ENCODE data around the gene SDK1.
"Not testable (repeated sequence)": the region's sequence is repeated elsewhere in the genome, so short reads cannot be mapped to it uniquely, and the experiment has no call there.

SDK1 gene

DNA sequence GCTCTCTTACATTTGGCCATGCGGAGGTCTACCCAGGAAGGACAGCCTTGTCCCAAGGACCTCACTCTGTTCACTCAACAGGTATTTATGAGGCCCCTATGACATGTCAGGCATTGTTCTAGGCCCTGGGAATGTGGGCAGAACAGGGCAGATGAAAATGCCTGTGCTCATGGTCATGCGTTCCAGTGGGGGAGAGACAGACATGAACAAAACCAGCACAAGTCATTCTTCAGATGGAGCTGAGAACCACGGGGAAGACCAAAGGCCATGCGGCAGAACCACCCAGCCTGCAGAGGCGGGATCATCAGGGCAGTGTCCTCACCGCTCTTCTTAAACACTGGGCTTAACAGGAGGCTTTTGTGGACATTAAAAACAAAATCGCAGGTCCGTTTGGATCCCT, 636.1 kb downstream of the SDK1 start:
- DNase-seq, result no peak

DNA sequence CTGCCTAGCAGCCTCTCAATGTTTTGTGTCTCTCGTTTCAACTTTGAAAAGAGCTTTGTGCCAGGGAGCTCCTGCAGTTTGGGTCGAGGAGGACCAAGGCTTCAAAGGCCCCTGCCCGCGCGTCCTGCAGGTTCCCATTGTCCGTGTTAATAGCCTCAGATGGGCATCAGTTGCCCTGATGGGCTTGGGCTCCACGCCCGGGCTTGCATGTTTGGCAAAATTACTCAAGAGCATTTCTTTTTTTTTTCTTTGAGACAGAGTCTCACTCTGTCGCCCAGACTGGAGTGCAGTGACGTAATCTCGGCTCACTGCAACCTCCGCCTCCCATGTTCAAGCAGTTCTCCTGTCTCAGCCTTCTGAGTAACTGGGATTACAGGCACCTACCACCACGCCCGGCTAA, 636.6 kb downstream of the SDK1 start:
- no peak for DNase-seq

DNA sequence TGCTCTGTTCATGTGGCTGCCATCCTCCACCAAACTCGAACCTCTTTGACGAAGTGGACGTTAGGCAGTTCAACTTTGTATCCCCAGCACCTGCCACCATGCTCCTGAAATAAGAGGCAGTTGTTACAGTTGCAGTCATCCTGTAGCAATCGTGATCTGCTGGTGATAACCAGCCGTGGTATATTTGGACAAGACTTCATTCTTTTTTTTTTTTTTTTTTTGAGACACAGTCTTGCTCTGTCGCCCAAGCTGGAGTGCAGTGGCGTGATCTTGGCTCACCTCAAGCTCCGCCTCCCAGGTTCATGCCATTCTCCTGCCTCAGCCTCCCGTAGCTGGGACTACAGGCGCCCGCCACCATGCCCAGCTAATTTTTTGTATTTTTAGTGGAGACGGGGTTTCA, 640.7 kb downstream of the SDK1 start:
- DNase-seq, result not testable (repeated sequence)

DNA sequence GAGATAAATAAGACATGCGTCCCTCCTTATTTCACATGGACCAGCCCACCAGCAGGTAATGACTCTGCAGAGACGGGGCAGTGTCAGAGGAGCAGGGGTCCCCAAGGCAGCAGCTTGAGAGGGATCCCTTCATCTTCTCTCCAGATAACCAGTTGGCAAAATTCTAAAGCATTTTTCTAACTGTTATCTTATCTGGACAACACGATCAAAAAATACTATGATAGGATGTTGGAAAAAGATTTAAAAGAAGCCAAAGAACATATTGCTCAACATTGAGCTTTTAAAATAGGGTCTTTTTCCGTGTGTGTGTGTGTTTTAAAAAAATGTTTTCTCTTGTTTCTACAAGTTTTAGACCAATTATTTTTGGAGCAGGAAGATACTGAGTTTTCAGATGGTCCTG, 641.2 kb downstream of the SDK1 start:
- no peak for DNase-seq

DNA sequence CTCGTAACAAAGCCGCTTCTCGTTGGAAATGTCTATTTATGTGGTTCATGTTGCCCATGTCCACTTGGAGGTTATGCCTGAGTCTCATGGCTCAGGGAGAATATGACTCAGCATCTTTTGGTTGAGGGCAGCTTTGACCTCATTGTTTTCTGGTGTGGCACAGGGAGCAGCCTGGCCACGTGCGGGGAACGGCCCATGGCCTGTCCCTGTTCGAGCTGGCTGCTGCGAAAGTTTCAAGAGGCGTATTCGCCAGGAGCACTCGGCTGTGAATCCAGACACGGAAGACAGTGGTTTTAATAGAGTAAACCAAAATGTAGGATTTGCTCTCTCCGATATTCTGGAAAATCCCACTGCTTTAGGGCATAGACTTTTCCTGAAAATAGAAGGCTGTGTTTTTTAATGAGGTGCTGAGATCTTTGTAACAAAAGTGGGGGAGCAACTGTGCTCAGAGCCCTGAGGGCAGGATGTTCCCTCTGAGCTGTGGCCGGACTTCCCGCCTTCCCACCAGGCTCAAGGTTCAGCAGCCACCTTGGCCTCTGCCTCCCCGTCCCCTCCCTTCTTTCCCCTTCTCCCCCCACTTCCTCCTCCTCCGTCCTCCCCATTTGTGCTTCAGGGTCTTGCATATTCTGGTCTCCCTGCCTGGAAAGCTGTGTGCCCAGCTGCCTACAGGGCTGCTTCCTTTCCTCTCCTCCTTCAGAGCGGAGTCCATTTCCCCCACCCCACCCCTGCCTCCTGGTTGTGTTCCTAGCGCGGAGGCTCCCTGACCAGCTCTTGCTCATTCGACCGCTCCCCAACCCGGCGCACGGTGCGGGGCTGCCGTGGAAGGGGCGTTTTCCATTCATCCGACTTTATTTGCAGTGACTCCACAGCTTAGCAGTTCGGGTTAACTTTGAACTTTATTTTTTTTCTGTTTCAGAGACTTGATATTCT, 642.0 kb downstream of the SDK1 start:
- no peak for DNase-seq

DNA sequence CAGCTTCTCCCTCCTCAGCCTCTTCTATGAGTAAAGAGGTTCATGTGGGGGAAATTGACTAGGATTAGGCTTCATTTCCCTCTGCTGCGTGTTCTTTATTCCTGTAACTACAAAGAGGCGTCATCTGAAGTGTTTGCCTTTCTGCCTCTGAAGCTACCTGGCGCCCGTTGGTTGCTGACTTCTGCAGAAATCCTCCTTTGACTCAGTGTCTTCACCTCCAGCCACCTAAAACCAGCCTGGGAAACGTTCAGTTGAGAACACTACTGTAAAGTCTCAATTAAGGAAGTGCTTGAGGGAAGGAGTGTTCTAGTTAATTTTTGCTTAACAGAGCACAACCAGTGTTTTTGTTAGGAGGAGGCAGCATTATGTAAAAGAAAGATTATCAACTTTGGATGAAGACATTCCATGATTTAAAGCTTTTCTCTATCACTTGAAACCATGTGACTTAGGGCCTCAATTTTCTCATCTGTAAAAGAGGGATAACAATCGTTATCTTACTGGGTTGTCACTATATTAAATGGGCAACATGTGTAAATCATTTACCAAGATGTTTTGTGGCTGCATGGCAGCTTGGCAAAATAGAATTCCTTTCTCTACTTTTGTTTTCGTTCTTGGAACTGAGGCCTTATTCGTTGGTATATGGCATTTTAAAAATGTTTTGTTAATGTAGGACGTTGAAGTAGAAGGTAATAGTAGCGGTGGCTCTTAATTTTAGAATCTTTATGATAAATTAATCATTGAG, 642.9 kb downstream of the SDK1 start:
- DNase-seq, result no peak

DNA sequence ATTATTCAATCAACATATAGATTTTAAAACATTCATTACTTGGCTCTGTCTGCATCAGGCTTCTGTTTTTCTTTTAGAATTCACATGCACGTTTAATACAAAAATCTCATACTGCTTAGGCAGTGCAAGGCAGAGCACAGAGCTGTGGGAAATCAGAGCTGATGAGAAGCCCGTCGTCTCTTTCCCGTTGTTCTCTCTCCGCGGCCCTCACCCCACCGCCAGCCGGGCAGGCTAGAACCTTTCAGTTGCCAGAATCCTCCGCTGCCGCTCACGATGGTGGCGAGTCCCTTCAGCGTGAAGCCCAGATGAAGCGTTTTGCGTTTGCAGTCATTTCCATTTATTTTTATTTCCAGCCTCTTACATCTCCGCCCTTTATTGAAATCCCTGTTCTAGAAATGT, 648.2 kb downstream of the SDK1 start:
- DNase-seq, result no peak

DNA sequence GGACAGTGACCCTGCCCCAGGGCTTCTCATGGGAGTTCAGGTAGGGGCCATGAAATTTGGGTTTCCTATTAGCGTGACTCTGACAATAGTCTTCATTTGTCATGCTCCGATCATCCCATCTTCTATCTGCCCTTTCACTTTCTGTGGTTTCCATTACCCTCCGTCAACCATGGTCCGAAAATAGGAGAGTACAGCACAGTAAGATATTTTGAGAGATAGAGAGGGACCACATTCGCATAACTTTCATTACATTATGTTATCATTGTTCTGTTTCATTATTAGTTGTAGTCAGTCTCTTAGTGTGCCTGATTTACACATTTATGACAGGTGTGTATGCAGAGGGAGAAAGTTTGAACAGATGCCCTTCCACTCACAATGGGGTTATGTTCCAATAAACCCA, 649.2 kb downstream of the SDK1 start:
- no peak for DNase-seq

DNA sequence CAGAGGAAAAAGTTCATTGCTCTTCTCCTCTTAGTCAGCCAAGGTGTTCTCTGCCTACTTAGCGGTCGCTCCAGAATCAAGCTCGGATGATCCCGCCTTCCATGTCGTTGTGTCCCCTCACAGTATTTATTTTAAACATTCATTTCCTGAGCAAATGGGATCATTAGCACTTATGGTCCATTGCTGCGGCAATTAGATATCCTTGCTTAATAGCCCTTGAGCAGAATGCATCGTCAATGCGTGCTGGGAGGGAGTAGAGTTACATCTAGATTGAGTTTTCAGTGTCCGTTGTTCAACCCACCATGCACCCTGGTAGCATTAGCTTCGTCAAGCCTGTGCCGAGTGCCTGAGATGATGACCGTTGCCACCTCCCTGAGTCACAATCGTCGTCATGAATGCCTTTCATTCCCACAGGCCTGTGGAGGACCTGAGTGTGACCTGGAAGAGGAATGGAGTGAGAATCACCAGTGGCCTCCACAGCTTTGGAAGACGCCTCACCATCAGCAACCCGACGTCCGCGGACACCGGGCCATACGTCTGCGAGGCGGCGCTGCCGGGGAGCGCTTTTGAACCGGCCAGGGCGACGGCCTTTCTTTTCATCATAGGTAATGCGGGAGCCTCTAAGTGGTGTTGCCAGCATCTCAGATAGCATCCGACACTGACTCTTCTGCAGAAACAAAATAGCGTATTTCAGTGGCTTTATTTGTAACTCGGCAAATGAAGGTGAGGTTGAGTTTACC, 650.4 kb downstream of the SDK1 start:
- no peak for DNase-seq

DNA sequence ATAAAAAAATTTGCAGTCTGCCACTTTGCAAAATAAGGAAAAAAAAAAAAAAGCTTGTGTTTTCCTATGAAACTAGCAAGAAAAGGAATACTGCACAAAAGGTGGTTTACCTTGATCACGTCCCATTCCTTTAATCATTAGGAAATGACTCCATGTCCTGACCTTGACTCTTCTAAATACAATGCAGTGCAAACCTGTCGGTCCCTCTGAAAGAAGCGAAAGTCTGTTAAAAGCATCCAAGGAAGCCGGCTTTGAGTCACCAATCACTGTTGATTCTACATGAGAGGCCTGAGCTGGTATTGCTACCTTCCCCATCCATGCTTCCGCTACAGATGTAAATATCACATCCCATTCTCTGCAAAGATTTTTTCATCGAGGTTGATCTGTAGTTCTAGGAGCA, 652.1 kb downstream of the SDK1 start:
- DNase-seq, result no peak

DNA sequence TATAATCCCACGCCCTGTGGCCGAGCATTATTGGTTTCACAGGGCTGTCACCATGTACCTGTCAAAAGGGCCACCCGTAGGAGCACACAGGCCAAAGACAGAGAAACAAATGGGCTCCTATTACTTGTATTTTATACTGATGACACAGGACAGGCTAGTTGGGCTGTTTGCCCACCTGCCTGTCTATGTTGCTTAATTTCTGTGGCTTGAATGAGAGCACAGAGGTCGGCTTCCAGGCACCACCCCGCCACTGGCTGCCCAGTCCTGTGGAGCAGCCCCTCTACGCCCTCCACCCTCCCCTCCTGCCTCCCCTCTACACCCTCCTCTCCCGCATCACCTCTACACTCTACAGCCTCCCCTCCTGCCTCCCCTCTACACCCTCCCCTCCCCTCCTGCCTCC, 652.9 kb downstream of the SDK1 start:
- no peak for DNase-seq

DNA sequence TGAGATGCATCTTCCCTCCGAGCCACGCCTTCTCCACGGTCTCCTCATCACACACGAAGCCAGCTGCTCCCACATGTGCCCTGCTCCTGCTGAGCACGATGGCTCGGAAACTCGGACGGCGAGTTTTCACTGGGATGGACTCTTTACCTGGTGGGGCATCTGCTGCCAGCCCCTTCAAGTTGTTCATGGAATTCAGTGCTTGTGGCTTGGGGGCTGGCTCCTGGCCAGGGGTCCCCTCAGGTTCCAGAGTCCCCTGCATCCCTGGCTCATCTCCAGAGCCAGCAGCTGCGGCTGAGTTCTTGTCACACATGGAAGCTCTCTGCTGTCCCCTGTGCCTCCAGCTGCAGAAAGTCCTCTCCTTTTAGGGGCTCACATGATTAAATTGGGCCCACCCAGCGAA, 654.0 kb downstream of the SDK1 start:
- DNase-seq, result peak; percentile 44

DNA sequence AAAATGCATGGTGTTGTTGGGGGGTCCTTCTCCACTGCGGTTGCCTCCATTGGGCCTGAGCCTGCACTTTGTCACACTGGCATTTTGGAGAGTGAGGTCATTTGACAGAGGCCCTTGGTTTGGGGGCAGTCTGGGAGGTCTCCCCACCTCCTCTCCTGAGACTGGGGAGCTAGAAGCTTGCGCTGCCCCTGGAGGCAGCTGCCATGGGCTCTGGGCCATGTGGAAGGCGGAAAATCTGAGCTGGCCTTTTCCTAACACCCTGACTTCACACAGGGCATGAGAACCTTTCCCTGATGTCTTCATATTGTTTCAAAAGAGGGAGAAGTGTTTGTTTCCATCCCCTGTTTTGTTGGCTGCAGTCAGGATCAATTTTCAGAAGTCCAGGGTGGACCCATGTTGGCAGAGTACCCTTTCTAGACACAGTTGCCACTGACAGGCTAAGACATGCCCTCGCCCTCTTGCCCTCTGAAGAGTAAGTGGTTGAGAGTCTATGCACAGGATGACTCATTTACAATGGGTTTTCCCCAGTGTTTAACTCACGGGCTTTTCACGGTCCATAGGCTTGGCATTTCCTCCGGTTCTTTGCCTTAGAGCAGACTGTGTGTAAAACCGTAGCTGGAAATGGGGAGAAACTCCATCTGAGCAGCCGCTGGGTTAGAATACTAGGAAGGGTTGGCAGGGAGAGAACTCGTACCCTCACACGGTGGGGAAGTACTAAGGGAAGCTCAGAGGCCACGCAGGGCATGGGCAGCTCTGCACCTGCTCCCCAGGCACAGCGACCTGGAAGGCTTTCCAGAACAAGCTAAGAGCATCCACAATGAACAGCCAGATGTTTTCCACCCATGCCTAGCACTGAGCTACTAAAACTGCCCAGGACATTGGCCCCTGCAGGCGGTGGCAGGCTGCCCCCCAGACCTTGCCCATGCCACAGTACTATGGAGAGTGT, 655.0 kb downstream of the SDK1 start:
- peak; percentile 29 for DNase-seq

DNA sequence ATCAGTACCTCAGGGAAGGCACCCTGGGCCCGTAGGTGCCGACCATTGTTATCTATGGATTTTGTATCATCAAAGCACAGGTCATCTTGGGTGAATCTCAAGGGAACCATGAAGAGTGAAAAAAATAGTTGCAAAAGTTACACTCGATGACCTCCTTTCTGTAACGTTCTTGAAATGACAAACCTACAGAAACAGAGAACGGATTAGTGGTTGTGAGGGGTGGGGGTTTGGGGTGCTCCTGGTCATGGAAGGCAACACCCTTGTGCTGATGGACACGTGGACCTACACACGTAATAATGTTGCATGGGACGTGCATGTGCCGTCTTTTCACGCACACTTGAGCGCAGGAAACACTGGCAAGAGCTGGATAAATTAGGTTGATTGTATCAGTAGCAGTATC, 655.9 kb downstream of the SDK1 start:
- DNase-seq, result no peak

DNA sequence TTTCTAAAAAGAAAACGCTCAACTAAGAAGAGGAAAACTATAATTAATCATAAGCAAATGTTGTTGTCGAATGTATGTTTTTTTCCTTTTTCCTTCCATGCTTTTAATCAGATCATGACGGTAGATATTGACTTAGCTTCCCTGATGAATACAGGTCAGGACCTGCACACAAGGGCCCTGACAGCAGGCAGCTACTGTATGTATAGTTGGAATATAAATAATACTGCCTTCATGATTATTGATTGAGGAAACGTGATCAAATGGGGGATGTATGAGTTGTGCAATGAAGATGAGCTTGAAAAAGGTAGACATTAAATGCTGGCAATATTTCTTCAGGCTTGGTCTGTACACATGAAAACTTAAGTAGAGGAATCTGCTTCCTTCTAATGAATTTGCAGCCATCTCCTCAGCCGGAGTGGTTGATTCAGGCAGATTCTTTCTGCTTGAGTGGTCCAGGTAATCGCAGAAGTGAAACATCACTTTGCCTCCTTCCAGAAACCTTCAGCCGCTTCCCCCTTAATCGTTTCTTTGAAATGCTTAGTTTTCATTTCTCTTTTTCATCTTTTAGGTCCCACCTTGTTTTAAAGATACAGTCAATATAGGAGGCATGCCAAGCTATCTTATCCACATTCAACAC, 656.5 kb downstream of the SDK1 start:
- DNase-seq, result no peak

DNA sequence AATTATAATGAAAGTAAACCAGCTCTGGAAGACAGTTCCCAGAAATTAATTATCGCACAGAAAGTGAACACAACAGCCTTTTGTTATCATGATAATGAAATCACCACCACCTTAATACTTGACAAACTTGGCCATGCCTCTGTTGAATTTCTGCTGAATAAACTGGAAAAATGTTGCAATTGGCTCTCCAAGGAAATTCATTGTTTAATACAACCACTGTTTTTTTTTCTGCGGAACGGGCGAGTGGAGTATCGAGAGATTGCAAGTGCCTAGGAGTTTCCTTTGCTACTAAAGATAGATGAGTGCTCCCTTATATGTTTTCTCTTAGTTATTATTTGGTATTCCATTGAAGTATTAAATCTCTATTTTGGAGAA, 657.0 kb downstream of the SDK1 start:
- no peak for DNase-seq

DNA sequence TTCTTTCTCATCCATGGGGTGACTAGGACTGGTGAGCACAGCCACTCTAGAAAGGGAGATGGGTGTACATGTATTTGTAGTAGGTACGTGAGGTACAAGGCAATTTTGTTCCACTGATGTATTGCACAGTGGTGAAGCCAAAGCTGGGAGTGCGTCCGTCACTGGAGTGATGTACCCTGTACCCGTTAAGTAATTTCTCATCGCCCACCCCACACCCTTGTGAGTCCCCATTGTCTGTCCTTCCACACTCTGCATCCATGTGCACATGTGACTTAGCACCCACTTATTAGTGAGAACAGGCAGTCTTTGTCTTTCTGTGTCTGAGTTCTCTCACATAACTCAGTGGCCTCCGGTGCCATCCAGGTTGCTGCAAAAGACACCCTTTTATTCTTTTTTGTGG, 658.3 kb downstream of the SDK1 start:
- DNase-seq, result no peak

DNA sequence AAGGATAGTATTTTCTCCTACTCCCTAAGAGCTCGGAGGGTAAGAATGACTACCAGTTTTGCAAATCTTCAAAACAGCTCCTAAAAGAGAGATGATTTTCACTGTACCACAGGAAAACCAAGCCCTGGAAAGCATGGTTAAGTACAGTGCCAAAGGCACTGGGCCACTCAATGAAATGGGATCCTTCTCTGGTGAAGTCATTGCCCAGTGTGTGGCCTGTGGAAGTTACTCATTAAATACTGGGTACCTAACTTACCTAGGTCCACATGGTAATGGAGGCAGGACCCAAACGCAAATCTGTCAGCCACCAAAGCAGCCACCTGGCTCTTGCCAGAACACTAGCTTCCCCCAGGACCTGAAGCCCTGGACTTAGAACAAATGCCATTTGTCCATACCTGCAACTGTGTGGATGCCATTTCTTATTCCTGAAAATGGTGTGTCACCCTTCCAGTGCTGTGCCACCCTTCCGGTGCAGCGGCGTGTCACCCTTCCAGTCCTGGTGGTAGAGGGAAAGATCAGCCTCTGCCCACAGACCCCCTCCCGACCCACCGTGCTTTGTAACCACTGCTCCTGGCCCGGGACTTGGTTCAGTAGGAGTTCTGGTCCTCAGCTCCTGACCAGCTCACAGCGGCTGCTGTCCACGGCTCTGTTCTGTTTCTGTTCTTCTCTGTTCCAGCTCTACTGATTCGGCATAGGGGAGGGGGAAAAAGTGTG, 659.2 kb downstream of the SDK1 start:
- DNase-seq, result no peak

DNA sequence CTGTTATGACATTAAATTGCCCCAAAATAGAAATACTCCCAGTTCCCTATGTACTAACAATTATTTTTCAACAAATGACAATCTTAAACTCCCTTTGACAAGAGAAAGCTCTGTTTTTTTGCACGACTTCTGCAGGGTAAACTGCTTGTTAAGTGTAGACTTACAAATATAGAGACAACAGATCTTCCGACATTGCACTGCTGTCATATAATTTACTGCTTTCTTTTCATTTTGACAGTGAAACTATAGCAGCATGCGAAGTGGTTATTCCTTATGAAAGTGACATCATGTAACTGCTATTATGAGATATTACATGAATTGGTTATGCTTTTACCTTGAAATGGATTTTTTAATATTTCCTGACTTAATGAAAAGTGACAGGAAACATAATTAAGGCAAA, 659.9 kb downstream of the SDK1 start:
- DNase-seq, result no peak

DNA sequence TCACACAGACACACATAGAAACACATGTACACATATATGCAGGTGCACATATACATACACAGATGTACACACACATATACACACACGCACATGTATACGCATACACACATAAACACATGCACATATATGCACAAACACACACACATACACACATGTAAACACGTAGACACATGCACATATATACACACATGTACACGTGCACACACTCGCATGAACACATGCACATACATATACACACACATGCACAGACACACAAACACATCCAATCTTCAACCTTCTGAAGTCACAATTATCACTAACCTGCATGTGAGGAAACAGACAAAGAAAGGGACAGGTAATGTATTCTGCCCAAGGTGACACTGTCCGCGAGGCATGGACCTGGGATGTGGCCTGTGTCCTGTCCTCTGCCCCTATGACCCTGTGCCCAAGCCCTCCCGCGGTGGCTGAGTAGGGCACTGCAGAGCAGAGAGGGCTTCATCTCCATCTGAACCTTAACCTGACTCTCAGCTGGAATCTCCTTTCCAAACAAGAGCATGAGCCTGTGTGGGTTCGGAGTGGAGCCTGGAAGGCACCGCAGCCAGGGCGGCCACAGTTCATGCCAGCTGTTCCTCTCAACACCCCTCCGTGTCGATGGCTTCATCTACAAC, 660.9 kb downstream of the SDK1 start:
- DNase-seq, result no peak

DNA sequence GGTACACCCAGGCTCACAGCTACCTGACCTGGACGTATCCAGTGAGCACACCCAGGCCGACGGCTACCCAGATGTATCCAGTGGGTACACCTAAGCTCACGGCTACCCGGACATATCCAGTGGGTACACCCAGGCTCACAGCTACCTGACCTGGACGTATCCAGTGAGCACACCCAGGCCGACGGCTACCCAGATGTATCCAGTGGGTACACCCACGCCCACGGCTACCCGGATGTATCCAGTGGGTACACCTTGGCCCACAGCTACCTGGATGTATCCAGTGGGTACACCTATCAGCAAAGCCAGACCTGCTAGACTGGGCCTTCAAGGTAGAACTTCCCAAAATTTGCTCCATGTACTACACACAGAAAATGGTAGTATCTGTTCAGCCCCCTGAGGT, 662.7 kb downstream of the SDK1 start:
- DNase-seq, result not testable (repeated sequence)

Data from femur (tissue), 1 donor.